Activated CD8-positive, alpha-beta memory T cell treated with anti-CD3 and anti-CD28 coated beads, Interleukin-2, amount 50 U/mL, for 24 hours (primary cell): ENCODE results near the gene KLHL18.
"Not testable (repeated sequence)": the region's sequence is repeated elsewhere in the genome, so short reads cannot be mapped to it uniquely, and the experiment has no call there.

Source experiments
- DNase-seq: peaks from one replicate; pipeline ENCODE4 v3.0.0-alpha.2; 2020; ENCODE audit errors: extremely low read depth

Gene KLHL18

GRCh38 chr3:47360110-47360517 is 77.4 kb downstream of the KLHL18 start:
- not testable (repeated sequence) for DNase-seq

- DNase-seq: no peak
Measured at GRCh38 chr3:47362701-47363100, 80.0 kb downstream of the KLHL18 start.

DNA sequence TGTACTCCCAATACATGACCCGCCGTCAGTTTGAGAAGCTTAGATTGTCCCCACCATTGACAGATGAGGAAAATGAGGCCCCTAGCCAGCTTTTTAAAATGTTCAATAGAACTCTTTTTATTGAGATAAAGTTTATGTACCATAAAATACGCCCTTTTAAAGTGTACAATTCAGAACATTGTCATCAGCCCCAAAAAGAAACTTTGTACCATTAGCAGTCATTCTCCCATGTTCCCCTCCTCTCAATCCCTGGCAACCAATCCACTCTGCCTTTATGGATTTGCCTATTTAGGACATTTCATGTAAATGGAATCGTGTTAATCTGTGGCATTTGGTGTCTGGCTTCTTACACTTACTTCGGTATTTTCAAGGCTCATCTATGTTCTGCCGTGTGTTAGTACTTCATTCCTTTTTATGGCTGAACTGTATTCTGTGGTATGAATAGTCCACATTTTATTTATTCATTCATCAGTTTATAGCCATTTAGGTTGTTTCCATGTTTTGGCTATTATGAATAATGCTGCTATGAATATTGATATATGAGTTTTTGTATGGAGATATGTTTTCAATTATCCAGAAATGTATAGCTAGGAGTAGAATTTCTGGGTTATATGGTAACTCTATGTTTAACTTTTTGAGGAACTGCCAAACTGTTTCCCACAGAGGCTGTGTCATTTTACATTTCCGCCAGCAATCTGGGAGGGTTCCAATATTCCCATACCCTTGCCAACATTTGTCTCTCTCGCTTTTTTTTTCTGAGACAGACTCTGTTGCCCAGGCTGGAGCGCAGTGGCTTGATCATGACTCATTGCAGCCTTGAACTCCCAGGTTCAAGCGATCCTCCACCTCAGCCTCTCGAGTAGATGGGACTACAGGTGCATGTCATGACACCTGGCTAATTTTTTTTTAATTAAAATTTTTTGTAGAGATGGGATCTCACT is 82.7 kb downstream of the KLHL18 start:
- no peak for DNase-seq

GRCh38 chr3:47366833-47367232 is 84.1 kb downstream of the KLHL18 start:
- DNase-seq: no peak

- DNase-seq: no peak
Measured at GRCh38 chr3:47367631-47368030, 84.9 kb downstream of the KLHL18 start.

DNA sequence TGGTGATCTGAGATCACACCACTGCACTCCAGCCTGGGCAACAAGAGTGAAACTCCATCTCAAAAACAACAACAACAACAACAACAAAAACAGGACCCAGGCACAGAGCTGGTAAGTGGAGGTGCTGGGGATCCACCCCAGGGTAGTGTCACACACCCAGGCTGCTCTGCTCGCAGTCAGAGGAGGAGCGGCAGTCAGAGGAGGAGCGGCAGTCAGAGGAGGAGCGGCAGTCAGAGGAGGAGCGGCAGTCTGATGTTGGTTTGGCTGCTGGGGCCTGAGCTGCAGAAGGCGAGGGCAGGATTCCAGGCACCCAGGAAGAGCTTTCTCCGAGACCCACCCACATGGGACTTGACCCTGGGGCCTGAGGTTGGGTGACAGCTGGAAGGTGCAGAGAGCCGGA is 87.3 kb downstream of the KLHL18 start:
- DNase-seq: not testable (repeated sequence)

DNA sequence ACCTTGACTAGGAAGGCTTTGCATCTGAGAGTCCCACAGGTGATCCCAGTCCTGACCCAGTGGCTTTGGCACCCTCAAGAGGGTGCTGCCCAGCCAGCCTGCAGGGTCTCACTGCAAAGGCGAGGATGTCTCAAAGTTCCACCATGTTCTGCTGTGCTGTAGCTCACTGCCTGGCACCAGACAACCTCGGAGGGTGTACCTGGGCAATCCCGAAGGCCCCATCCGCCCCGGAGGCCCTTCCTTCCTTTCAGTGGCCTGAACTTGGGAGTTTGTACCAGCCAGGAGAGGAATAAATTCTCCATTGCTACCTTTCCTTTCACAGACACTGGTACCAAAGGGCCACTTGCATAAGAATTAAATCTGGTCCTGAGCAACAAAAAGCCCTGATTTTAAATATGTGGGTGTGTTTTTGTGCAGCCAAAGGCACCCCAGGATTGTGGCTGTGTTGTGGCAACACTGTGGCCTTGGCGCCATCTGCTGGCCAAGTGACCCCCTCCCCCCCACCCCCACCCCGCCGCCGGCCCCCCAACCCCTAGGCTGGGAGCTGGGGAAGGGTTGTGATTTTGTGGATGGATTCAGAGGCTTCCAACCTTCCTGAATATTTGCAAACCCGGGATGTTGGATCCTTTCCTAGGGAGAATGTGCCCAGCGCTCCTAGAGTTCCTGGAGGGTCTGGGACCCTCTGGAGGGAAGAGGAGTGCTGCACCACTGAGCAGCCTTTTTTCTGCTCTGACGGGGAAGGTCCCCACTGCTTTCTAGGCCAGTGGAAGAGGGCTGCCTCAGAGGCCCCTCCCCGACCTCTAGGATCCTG is 88.3 kb downstream of the KLHL18 start:
- no peak for DNase-seq

DNA sequence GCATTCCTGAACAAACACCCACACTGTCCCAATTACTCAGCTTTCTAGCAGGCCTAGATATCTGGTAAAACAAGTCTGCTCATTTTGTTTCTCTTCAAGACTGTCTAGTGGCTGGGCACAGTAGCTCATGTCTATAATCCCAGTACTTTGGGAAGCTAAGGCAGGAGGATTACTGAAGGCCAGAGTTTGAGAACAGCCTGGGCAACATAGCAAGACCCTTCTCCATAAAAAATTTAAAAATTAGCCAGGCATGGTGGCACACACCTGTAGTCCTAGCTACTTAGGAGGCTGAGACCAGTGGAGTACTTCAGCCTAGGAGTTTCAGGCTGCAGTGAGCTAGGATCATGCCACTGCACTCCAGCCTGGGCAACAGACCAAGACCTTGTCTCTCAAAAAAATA is 91.8 kb downstream of the KLHL18 start:
- no peak for DNase-seq

DNA sequence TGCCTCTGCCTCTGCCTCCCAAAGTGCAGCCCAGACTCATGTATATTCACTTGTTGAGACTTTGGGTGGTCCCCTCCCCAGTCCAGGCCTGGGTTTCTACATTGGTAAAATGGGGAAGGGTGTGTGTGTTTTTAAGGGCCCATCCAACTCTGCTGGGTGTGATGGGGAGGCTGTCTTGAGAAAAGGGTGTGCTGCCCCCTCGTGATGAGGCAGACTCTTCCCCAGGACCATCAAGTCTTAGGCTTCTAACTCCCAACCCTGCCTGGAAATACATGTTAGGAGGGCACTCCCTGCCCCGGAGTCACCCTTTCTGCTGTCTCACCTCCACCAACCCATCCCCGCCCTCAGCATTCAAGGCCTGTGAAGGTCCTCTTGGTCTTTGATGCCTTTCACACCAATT is 93.6 kb downstream of the KLHL18 start:
- no peak for DNase-seq

DNA sequence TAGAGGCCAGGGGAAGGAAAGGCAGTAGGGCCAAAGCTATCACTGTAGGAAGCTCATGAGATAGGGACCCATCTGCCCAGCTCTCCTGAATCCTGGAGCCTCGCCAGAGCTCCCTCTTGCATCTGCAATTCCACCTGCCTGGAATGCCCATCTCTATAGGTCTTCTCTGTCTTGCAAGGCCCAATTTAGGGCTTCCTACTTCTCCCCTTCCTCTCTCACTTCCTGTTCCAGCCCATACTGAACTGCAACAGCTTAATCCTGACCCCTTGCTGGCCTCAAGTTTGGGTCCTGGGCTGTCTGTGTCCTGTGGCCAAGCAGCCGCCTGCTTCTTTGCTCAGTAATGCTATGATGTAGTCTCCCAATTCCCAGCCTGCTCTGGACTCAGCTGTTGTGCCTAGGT is 94.4 kb downstream of the KLHL18 start:
- no peak for DNase-seq

- no peak for DNase-seq
Measured at GRCh38 chr3:47378869-47379268, 96.1 kb downstream of the KLHL18 start.

DNA sequence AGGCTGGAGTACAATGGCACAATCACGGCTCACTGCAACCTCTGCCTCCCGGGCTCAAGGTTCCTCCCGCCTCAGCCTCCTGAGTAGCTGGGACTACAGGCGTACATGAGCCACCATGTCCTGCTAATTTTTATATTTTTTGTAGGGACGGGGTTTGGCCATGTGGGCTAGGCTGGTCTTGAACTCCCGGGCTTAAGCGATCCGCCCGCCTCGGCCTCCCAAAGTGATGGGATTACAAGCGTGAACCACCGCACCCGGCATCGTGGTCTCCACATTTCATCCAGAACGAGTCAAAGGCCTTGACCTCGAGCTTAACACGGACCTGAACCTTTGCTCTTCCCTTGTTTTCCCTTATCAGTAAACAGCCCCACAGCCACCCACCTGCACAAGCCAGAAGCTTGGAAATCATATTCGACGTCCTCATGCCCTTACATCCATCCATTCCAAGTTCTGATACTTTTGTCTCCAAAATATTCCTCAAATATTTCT is 96.7 kb downstream of the KLHL18 start:
- DNase-seq: no peak

GRCh38 chr3:47380026-47380600 is 97.4 kb downstream of the KLHL18 start:
- no peak for DNase-seq

- DNase-seq: peak; percentile 98
Measured at GRCh38 chr3:47380601-47381316, 98.0 kb downstream of the KLHL18 start, which contains the start of gene PTPN23. Gene PTPN23 (plus strand): TSS chr3:47381021. CDS start chr3:47381097, 76 bp downstream.

DNA sequence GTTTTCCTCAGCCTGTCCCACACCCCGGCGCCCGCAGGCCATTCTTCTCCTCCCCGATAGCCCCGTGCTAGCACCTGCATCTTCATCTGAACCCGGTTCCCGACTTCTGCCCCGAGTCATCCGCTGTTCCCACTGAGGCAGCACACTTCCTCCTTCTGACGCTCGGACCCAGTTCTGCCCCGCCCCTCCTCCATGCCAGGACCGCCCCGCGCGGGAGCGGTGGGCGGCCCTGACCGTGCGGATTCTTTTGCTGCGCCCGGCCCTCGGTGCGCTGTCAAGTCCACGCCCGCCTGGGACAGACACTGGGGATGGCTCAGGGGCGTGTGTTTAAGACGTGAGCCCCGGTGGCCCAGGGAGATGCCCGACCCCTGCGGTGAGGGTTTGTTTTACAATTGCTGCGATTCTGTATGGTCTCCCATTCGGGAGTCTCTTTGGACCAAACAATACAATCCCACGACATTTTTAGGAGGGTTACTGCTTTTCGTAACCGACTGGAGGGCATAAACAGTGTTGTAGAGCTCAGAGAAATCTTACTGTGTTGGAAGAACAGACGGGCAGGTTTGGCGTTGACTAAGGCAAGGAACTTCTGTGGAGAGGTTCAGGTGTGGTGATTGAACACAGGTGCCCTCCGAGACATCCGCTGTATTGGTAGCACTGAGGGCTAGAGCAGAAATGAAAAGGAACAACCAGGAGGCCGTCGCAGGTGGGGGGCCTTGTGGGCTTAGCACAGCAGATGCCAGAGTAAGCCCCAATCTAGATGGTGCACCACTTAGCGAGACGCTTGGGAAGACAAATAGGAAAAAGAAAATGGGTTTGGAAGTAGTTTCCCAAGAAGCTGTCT is 98.8 kb downstream of the KLHL18 start:
- peak; percentile 52 for DNase-seq

DNA sequence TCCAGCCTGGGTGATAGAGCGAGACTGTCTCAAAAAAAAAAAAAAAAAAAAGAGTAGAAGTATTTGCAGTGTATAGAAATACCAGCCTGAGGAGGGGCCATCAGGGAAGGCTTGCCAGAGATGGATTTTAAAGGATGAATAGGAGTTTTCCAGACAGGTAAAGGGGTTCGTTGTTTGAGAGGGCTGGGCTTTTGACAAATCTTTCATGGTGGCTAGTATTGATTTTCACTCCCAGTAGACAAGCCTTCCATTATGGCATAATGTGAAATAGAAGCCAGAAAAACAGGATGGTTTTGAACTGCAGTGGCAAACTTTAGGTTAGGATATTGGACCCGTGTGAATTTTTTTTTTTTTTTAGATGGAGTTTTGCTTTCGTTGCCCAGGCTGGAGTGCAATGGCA is 101.7 kb downstream of the KLHL18 start:
- DNase-seq: no peak

- no peak for DNase-seq
Measured at GRCh38 chr3:47385007-47385406, 102.3 kb downstream of the KLHL18 start.

- no peak for DNase-seq
Measured at GRCh38 chr3:47385796-47386195, 103.1 kb downstream of the KLHL18 start.

DNA sequence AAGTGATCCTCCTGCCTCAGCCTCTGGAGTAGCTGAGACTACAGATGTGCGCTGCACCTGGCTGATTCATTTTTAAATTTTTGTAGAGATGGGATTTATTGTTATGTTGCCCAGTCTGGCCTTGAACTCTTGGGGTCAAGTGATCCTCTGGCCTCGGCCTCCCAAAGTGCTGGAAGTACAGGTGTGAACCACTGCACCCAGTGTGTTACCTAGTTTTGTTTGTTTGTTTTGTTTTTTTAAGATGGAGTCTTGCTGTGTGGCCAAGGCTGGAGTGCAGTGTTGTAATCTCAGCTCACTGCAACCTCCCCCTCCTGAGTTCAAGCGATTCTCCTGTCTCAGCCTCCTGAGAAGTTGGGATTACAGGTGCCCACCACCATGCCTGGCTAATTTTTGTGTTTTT is 110.2 kb downstream of the KLHL18 start:
- no peak for DNase-seq

DNA sequence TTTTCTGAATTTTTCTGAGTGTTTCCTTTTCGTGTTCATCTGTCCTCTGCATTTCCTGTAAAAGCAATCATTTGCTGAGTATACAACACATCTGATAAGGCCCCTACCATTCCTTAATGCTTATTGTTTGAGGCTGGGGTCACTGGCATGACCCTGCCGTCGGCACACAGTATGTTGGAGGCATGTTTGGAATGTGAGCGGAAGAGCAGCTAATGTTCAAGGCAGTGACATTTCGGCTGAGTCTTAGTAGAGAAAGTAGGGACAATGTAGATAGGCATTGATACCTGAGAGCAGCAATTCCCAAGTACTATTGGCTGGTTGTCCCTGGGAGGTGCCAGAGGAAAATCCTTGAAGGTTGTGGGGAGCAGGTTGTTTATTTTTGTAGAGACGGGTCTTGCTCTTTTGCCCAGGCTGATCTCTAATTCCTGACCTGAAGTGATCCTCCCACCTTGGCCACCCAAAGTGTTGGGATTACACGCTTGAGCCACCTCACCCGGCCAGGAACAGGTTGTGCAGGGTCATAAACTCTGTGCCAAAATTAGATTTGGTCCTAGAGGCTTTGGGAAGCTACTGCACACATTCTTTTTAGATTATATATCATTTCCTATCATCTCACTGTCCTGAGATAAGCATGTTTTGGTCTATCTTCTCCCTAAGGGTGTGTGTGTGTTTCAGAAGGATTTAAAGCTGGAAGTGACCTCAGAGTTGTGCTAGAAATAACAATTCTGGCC is 111.6 kb downstream of the KLHL18 start:
- no peak for DNase-seq
